GM23338 (cell line): Measurements from ENCODE around the gene ABHD17B. TPM values are rescaled to one million over a fixed set of nuclear protein-coding genes. Genes with fewer than 3 reads are reported as not detected.

ENCODE experiments used
- ATAC-seq: fragments of 200-7000 bp; cut with Tn5 transposase; 3 replicates; pipeline ENCODE4 v1.9.1; 2020
- DNase-seq: peaks from one replicate; pipeline ENCODE4 v3.0.0-alpha.2; 2015; ENCODE audit warnings: low spot score
- H2AFZ ChIP-seq: fragments of 200-600 bp; sonication (generic); 2 replicates; pipeline ENCODE4 v1.8.0; 2016; ENCODE audit warnings: antibody characterized with exemption, mild to moderate bottlenecking, moderate library complexity
- H3F3A ChIP-seq: fragments of 200-600 bp; sonication (generic); replicated peaks from 2 replicates; pipeline ENCODE4 v1.8.0; 2017; ENCODE audit warnings: antibody characterized with exemption, mixed run types, low read depth
- H3K27ac ChIP-seq: fragments of 200-600 bp; sonication (generic); 2 replicates; pipeline ENCODE4 v1.6.1; 2016; ENCODE audit warnings: low read depth
- H3K27me3 ChIP-seq: fragments of 200-600 bp; sonication (generic); 2 replicates; pipeline ENCODE4 v1.8.0; 2016; ENCODE audit warnings: mild to moderate bottlenecking, mixed run types, moderate library complexity; ENCODE audit not compliant: insufficient read depth
- H3K36me3 ChIP-seq: fragments of 200-600 bp; sonication (generic); 2 replicates; pipeline ENCODE4 v1.8.0; 2016; ENCODE audit warnings: mild to moderate bottlenecking; ENCODE audit not compliant: insufficient read depth
- H3K4me1 ChIP-seq: fragments of 200-600 bp; sonication (generic); 2 replicates; pipeline ENCODE4 v1.8.0; 2016; ENCODE audit warnings: mild to moderate bottlenecking, moderate library complexity; ENCODE audit not compliant: insufficient read depth
- H3K4me2 ChIP-seq: fragments of 200-600 bp; sonication (generic); 2 replicates; pipeline ENCODE4 v1.7.1; 2017; ENCODE audit warnings: mixed run types
- H3K4me3 ChIP-seq: fragments of 200-600 bp; sonication (generic); 2 replicates; pipeline ENCODE4 v1.6.1; 2016; ENCODE audit warnings: mixed run types
- H3K79me2 ChIP-seq: fragments of 200-600 bp; sonication (generic); replicated peaks from 2 replicates; pipeline ENCODE4 v1.8.0; 2017; ENCODE audit warnings: mild to moderate bottlenecking; ENCODE audit not compliant: insufficient read depth
- H3K9me2 ChIP-seq: fragments of 200-600 bp; sonication (generic); 2 replicates; pipeline ENCODE4 v1.8.0; 2017; ENCODE audit not compliant: insufficient read depth
- H4K20me1 ChIP-seq: fragments of 200-600 bp; sonication (generic); replicated peaks from 2 replicates; pipeline ENCODE4 v1.8.0; 2017; ENCODE audit warnings: mild to moderate bottlenecking; ENCODE audit not compliant: insufficient read depth
- H3K27ac Mint-ChIP-seq: 2 replicates; pipeline ENCODE4 v1.8.0; 2020; ENCODE audit warnings: inconsistent platforms, mild to moderate bottlenecking, moderate library complexity, mixed read lengths
- H3K27me3 Mint-ChIP-seq: 3 replicates; pipeline ENCODE4 v1.8.0; 2022; ENCODE audit warnings: low read depth, mild to moderate bottlenecking, moderate library complexity, mixed read lengths, inconsistent platforms; ENCODE audit not compliant: insufficient read depth, poor library complexity
- H3K36me3 Mint-ChIP-seq: 3 replicates; pipeline ENCODE4 v1.8.0; 2021; ENCODE audit warnings: low read depth, mild to moderate bottlenecking, inconsistent platforms, moderate library complexity, mixed read lengths
- H3K4me1 Mint-ChIP-seq: 3 replicates; pipeline ENCODE4 v1.8.0; 2020; ENCODE audit warnings: mild to moderate bottlenecking, inconsistent platforms, mixed read lengths
- H3K4me3 Mint-ChIP-seq: 3 replicates; pipeline ENCODE4 v1.8.0; 2021; ENCODE audit warnings: moderate library complexity, mild to moderate bottlenecking, inconsistent platforms, mixed read lengths
- H3K9me3 Mint-ChIP-seq: 3 replicates; pipeline ENCODE4 v1.8.0; 2020; ENCODE audit warnings: moderate library complexity, mild to moderate bottlenecking, inconsistent platforms, mixed read lengths
- CREB1 ChIP-seq: fragments of 250-450 bp; sonication (Bioruptor Pico); IDR thresholded peaks from 2 replicates; pipeline ENCODE4 v1.5.0; 2020; ENCODE audit warnings: low read depth, mild to moderate bottlenecking, moderate library complexity
- CTCF ChIP-seq, 2 experiments: fragments of 200-600 bp in 1 of 2; sonication (generic) in 1 of 2; conservative IDR thresholded peaks; 2 replicates each; pipeline versions ENCODE4 v1.5.1 to v1.6.1; 2016 to 2017; ENCODE audit warnings: antibody characterized with exemption in 2 of 2, low read depth in 2 of 2, mild to moderate bottlenecking in 2 of 2, moderate library complexity in 1 of 2
- ETS1 ChIP-seq: IDR thresholded peaks from 2 replicates; pipeline ENCODE4 v1.6.1; 2016; ENCODE audit warnings: antibody characterized with exemption
- EZH2 ChIP-seq: fragments of 200-600 bp; sonication (generic); IDR thresholded peaks from one replicate; pipeline ENCODE4 v1.8.0; 2017; ENCODE audit warnings: antibody characterized with exemption, mild to moderate bottlenecking, low read depth; ENCODE audit not compliant: unreplicated experiment
- EZH2phosphoT487 ChIP-seq: fragments of 200-600 bp; sonication (generic); IDR thresholded peaks from one replicate; pipeline ENCODE4 v1.8.1; 2018; ENCODE audit warnings: antibody characterized with exemption; ENCODE audit not compliant: unreplicated experiment
- JUNB ChIP-seq: IDR thresholded peaks from one replicate; pipeline ENCODE4 v1.6.1; 2016; ENCODE audit warnings: antibody characterized with exemption; ENCODE audit not compliant: unreplicated experiment
- NANOG ChIP-seq: IDR thresholded peaks from 2 replicates; pipeline ENCODE4 v1.6.1; 2016; ENCODE audit warnings: antibody characterized with exemption, borderline replicate concordance
- POLR2AphosphoS5 ChIP-seq: IDR thresholded peaks from 2 replicates; pipeline ENCODE4 v1.6.1; 2016; ENCODE audit warnings: antibody characterized with exemption, low read depth
- REST ChIP-seq: IDR thresholded peaks from one replicate; pipeline ENCODE4 v1.6.1; 2018; ENCODE audit warnings: antibody characterized with exemption; ENCODE audit not compliant: unreplicated experiment
- STAT1 ChIP-seq: IDR thresholded peaks from one replicate; pipeline ENCODE4 v1.6.1; 2016; ENCODE audit warnings: antibody characterized with exemption; ENCODE audit not compliant: unreplicated experiment
- ZNF114 ChIP-seq: fragments of 250-450 bp; sonication (Bioruptor Pico); IDR thresholded peaks from 2 replicates; pipeline ENCODE4 v1.5.0; 2020; ENCODE audit warnings: mild to moderate bottlenecking, moderate library complexity
- ZNF331 ChIP-seq: fragments of 250-450 bp; sonication (Bioruptor Pico); IDR thresholded peaks from 2 replicates; pipeline ENCODE4 v1.5.0; 2020; ENCODE audit warnings: low read depth, mild to moderate bottlenecking, moderate library complexity
- polyA plus RNA-seq: library from polyadenylated mRNA; unstranded; fragments of >200 nt; fragmentation: Nextera tagmentation; extraction: Ambion mirVana; gene quantifications from 2 replicates; pipeline ENCODE4 v1.2.1, GENCODE V29; 2016
- total RNA-seq: library from RNA; depleted of rRNA; stranded (reverse); fragments of >200 nt; shearing (Covaris generic); gene quantifications from 2 replicates; pipeline ENCODE4 v1.2.3, GENCODE V29; 2014

Gene ABHD17B
- total and polyA plus RNA-seq, 2 experiments from 2014 or later: 32.2 to 112 TPM

GRCh38 chr9:71850996-71851395, 60.0 kb downstream of the ABHD17B start:
- no peak overlapping the region for H3K4me3 Mint-ChIP-seq

More at GRCh38 chr9:71850996-71851395, 60.0 kb downstream of the ABHD17B start:
- H3K4me3 ChIP-seq: no peak overlapping the region
- Mint-ChIP-seq H3K27ac (no peak overlapping the region), H3K4me1 (no peaks in the 10 kb centered on the region), H3K36me3 (peaks cover 8% of the 10 kb centered on the region; the same call in 2 of the 3 replicates), H3K9me3 (peaks cover 8% of the 10 kb centered on the region; the same call in 2 of the 3 replicates), H3K27me3 (peaks cover 4% of the 10 kb centered on the region)
- H3K9me2 ChIP-seq: no peaks in the 10 kb centered on the region
- H3K79me2 ChIP-seq: no peaks in the 10 kb centered on the region
- ATAC-seq: no peak
- no peak overlapping the region for H3K27ac ChIP-seq
- H3K4me1 ChIP-seq: no peaks in the 10 kb centered on the region
- DNase-seq: no peak
- H3K36me3 ChIP-seq: no peaks in the 10 kb centered on the region
- H2AFZ ChIP-seq: no peak overlapping the region
- no peaks in the 10 kb centered on the region for H3K27me3 ChIP-seq
- no peak for TF ChIP-seq ZNF114
- no peak for TF ChIP-seq EZH2
- TF ChIP-seq ZNF331: no peak
- no peak for TF ChIP-seq REST
- no peak for TF ChIP-seq JUNB
- no peak for TF ChIP-seq CTCF (conservative IDR thresholded peaks at IDR 0.05; ENCODE audit: low read depth in 2 of 2)
- no peak for TF ChIP-seq POLR2AphosphoS5
- TF ChIP-seq STAT1: no peak
- no peak for TF ChIP-seq CREB1 (CRISPR knock-in tag)
- TF ChIP-seq ETS1: no peak
- no peak for TF ChIP-seq EZH2phosphoT487
- TF ChIP-seq NANOG: no peak
- no peaks in the 10 kb centered on the region; the same call in 1 of the 2 replicates for H4K20me1 ChIP-seq
- 0 out of 2 replicates have a peak, but pooled peaks cover 9% of the 10 kb centered on the region for H3F3A ChIP-seq
- H3K4me2 ChIP-seq: no peak overlapping the region
